Endothelial cell of umbilical vein (primary cell): Measurements from ENCODE around the gene RSPH3. TPM values are rescaled to one million over a fixed set of nuclear protein-coding genes. Genes with fewer than 3 reads are reported as not detected.

Source experiments
- BruUV-seq: library from RNA; stranded (reverse); fragments of 400-500 nt; replicated peaks from 2 replicates; lab custom pipeline; 2021; lab: Mats Ljungman, UMichigan
- CTCF ChIA-PET: fragments of 300-600, 350-600 bp; sonication (Branson Sonifier 250); formaldehyde crosslinking; loops from one replicate; lab custom pipeline; 2021; ENCODE audit warnings: antibody characterized with exemption, inconsistent platforms; lab: Charles Lee
- POLR2A ChIA-PET: fragments of 300-600, 350-600 bp; sonication (Branson Sonifier 250); formaldehyde crosslinking; loops from one replicate; lab custom pipeline; 2021; ENCODE audit warnings: antibody characterized with exemption, inconsistent platforms; lab: Charles Lee
- DNase-seq: peaks from one replicate; pipeline ENCODE4 v3.0.0-alpha.2; 2011; ENCODE audit warnings: low read depth, low spot score
- FAIRE-seq: peaks from 2 replicates; lab custom pipeline; 2011; peaks lifted over from hg19 to GRCh38; lab: Jason Lieb, UNC
- H2AFZ ChIP-seq: 2 replicates; pipeline ENCODE4 v1.6.0; 2012; ENCODE audit warnings: low read depth, low read length, control low read depth, inconsistent platforms
- H3K27ac ChIP-seq: 2 replicates; pipeline ENCODE4 v1.5.1; 2011; ENCODE audit warnings: low read depth, mild to moderate bottlenecking, control low read depth, low read length, moderate library complexity; ENCODE audit not compliant: insufficient read depth
- H3K27me3 ChIP-seq, 2 experiments: 2 replicates each; pipeline versions ENCODE4 v1.6.0 to v1.6.1; 2011; ENCODE audit warnings: low read length in 2 of 2, mixed read lengths in 1 of 2; ENCODE audit not compliant: control insufficient read depth in 2 of 2, insufficient read depth in 2 of 2
- H3K36me3 ChIP-seq, 2 experiments: 2 replicates in 1 of 2; 3 replicates in 1 of 2; pipeline ENCODE4 v1.5.1; 2011; ENCODE audit warnings: low read length in 2 of 2, mild to moderate bottlenecking in 1 of 2, moderate library complexity in 1 of 2; ENCODE audit not compliant: control insufficient read depth in 2 of 2, insufficient read depth in 2 of 2; ENCODE audit errors: extremely low read depth in 1 of 2
- H3K4me1 ChIP-seq: 3 replicates; pipeline ENCODE4 v1.5.1; 2011; ENCODE audit warnings: mild to moderate bottlenecking, low read length; ENCODE audit not compliant: control insufficient read depth, insufficient read depth; ENCODE audit errors: extremely low read depth
- H3K4me2 ChIP-seq: 2 replicates; pipeline ENCODE4 v1.6.1; 2011; ENCODE audit warnings: low read length, control low read depth, mixed read lengths; ENCODE audit not compliant: insufficient read depth
- H3K4me3 ChIP-seq, 3 experiments: fragments of 200-600 bp in 1 of 3; sonication (generic), shearing (Covaris generic) in 1 of 3; replicated peaks in 1 of 3; 2 replicates each; pipeline ENCODE4 v1.5.1; 2011 to 2016; ENCODE audit warnings: control low read depth in 3 of 3, low read length in 3 of 3, mild to moderate bottlenecking in 2 of 3, inconsistent platforms in 1 of 3, low read depth in 1 of 3, moderate library complexity in 1 of 3; ENCODE audit not compliant: insufficient read depth in 1 of 3
- H3K79me2 ChIP-seq: 2 replicates; pipeline ENCODE4 v1.6.0; 2012; ENCODE audit warnings: low read length, inconsistent platforms; ENCODE audit not compliant: control insufficient read depth, insufficient read depth
- H3K9ac ChIP-seq: replicated peaks from 2 replicates; pipeline ENCODE3; 2011; ENCODE audit warnings: low read length, control low read depth; ENCODE audit not compliant: insufficient read depth; ENCODE audit errors: extremely low read depth
- H3K9me1 ChIP-seq: replicated peaks from 3 replicates; pipeline ENCODE4 v1.6.0; 2011; ENCODE audit warnings: mild to moderate bottlenecking, low read length; ENCODE audit not compliant: control insufficient read depth, insufficient read depth; ENCODE audit errors: extremely low read depth
- H3K9me3 ChIP-seq: replicated peaks from 2 replicates; pipeline ENCODE4 v1.5.1; 2012; ENCODE audit warnings: low read length, inconsistent platforms; ENCODE audit not compliant: control insufficient read depth, insufficient read depth
- H4K20me1 ChIP-seq: replicated peaks from 2 replicates; pipeline ENCODE3; 2011; ENCODE audit warnings: mild to moderate bottlenecking, low read length; ENCODE audit not compliant: control insufficient read depth, insufficient read depth; ENCODE audit errors: extremely low read depth
- CTCF ChIP-seq, 2 donors: IDR thresholded peaks; 1 replicate in 1 of 2; 2 replicates in 1 of 2; pipeline ENCODE4 v1.5.1; 2011; ENCODE audit warnings: low read length in 2 of 2, mild to moderate bottlenecking in 2 of 2, moderate library complexity in 2 of 2, control low read depth in 1 of 2, inconsistent platforms in 1 of 2, low read depth in 1 of 2; ENCODE audit not compliant: insufficient read depth in 1 of 2; ENCODE audit errors: extremely low read depth in 1 of 2
- EZH2 ChIP-seq: IDR thresholded peaks from 2 replicates; pipeline ENCODE4 v1.6.1; 2012; ENCODE audit warnings: borderline replicate concordance, low read depth, mild to moderate bottlenecking, moderate library complexity, low read length, inconsistent platforms; ENCODE audit not compliant: severe bottlenecking
- FOS ChIP-seq: IDR thresholded peaks from 2 replicates; pipeline ENCODE4 v1.6.1; 2011; ENCODE audit warnings: mild to moderate bottlenecking, low read length, moderate library complexity, borderline replicate concordance; ENCODE audit not compliant: insufficient read depth
- GATA2 ChIP-seq: IDR thresholded peaks from 2 replicates; pipeline ENCODE4 v1.7.0; 2011; ENCODE audit warnings: low read depth, mild to moderate bottlenecking, moderate library complexity, mixed read lengths, low read length; ENCODE audit not compliant: insufficient read length, insufficient read depth
- JUN ChIP-seq: IDR thresholded peaks from 2 replicates; pipeline ENCODE4 v1.6.1; 2011; ENCODE audit warnings: borderline replicate concordance, low read depth; ENCODE audit not compliant: insufficient read length, insufficient read depth
- MYC ChIP-seq: IDR thresholded peaks from one replicate; pipeline ENCODE4 v1.6.1; 2011; ENCODE audit warnings: mild to moderate bottlenecking, low read depth, low read length
- POLR2A ChIP-seq: IDR thresholded peaks from 2 replicates; pipeline ENCODE4 v1.6.1; 2012; ENCODE audit warnings: low read depth, mild to moderate bottlenecking, control low read depth, low read length
- POLR2AphosphoS5 ChIP-seq: IDR thresholded peaks from 2 replicates; pipeline ENCODE4 v1.6.1; 2012; ENCODE audit warnings: low read depth, mild to moderate bottlenecking, control low read depth, low read length, moderate library complexity; ENCODE audit not compliant: insufficient read depth
- dilution Hi-C: fragments of 300-500 bp; cut with MboI; formaldehyde crosslinking; loops from one replicate; pipeline ENCODE4 v1.15.0; 2019; ENCODE audit warnings: low sequenced_read_pairs; ENCODE audit not compliant: extremely low pct_ligation_motif_present
- intact Hi-C: fragments of 100-400 bp; cut with micrococcal nuclease; formaldehyde crosslinking; loops from one replicate; pipeline ENCODE4 v1.10.0; 2022
- polyA plus RNA-seq, 4 experiments: library from polyadenylated mRNA; depleted of rRNA in 3 of 4; stranded (reverse) in 3 of 4; unstranded in 1 of 4; fragments of >200 nt; gene quantifications; 2 replicates each; pipeline versions ENCODE4 v1.2.1 to v1.2.3, GENCODE V29; 2011 to 2012; ENCODE audit warnings: missing spikeins in 1 of 4
- total RNA-seq: library from RNA; stranded (reverse); gene quantifications from 2 replicates; pipeline ENCODE4 v1.2.3, GENCODE V29; 2021
- TF ChIP-seq, protein P1 (sequence below): IDR thresholded peaks from 2 replicates; pipeline ENCODE4 v1.6.1; 2011; ENCODE audit not compliant: insufficient read depth, insufficient read length

Gene RSPH3
- total and polyA plus RNA-seq, 2 donors (not counting 3 experiments of a cell fraction or from before 2014, with no cell fraction given): 0.66 to 3.3 TPM

DNA sequence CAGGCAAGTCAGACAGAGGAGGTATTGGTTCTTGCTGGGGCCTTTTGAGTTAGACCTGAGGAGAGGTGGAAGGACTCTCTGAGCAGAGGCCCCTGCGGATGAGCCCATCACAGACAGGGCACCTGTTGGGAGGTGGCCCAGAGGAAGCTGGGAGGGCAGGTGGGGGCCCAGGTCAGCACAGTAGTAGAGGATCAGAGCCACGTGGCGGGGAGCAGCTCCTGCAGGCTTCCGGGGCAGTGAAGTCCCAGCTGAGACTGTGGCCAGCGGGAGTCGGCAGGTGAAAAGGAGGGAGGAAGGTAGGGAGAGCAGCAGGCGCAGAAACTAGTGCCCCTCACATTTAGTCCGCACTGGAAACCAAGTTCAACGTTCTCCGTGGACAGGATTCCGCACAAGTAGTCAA lies 61.8 kb downstream of the RSPH3 start:
- Histone ChIP-seq H3K9me1 (no peaks in the 10 kb centered on the region), H3K9ac (no peak overlapping the region), H4K20me1 (no peaks in the 10 kb centered on the region), H3K4me3 (no peak overlapping the region), H3K4me1 (no peaks in the 10 kb centered on the region), H3K9me3 (no peaks in the 10 kb centered on the region), H3K27me3 (peaks cover 0 to 3% of the 10 kb centered on the region in 2 experiments), H3K36me3 (no peaks in the 10 kb centered on the region), H3K27ac (no peak overlapping the region), H2AFZ (no peak overlapping the region), H3K79me2 (no peaks in the 10 kb centered on the region), H3K4me2 (no peak overlapping the region)
- BruUV-seq: no TSS peak
- intact Hi-C loops (no loop called here), dilution Hi-C loops (no loop called here)
- ChIA-PET CTCF (interaction anchor here (0.9 kb wide), 1 partner anchor 97 kb away, joined by 3 read pairs; no protein-coding TSS in a partner anchor), POLR2A (no interaction called here)
- DNase-seq (no peak), FAIRE-seq (no peak)
- TF ChIP-seq MYC (no peak), CTCF (IDR thresholded peaks at IDR 0.05; ENCODE audit: extremely low read depth in 1 of 2, insufficient read depth in 1 of 2, low read depth in 1 of 2, low read length in 2 of 2) (no peak), POLR2AphosphoS5 (no peak), EZH2 (no peak), JUN (no peak), FOS (no peak), GATA2 (no peak), POLR2A (no peak)
- TF ChIP-seq, protein P1, sequence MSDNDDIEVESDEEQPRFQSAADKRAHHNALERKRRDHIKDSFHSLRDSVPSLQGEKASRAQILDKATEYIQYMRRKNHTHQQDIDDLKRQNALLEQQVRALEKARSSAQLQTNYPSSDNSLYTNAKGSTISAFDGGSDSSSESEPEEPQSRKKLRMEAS: no peak
